Large intestine (tissue), 3 donors: ENCODE data around the gene CEP135. TPM values are rescaled to one million over a fixed set of nuclear protein-coding genes. Genes with fewer than 3 reads are reported as not detected.

Experiments
- DNase-seq, 2 donors: peaks; one replicate each; pipeline versions ENCODE4 v3.0.0 to v3.0.0-alpha.2; 2013
- H3K27ac ChIP-seq: one replicate; pipeline ENCODE4 v1.5.1; 2013; ENCODE audit warnings: low read length
- H3K27me3 ChIP-seq: 2 replicates; pipeline ENCODE4 v1.6.1; 2013; ENCODE audit warnings: low read length; ENCODE audit not compliant: control insufficient read depth, insufficient read depth
- H3K36me3 ChIP-seq: 2 replicates; pipeline ENCODE4 v1.6.1; 2013; ENCODE audit warnings: low read length; ENCODE audit not compliant: control insufficient read depth, insufficient read depth
- H3K4me1 ChIP-seq: one replicate; pipeline ENCODE4 v1.6.1; 2013; ENCODE audit warnings: low read length; ENCODE audit not compliant: control insufficient read depth, insufficient read depth
- H3K4me3 ChIP-seq: one replicate; pipeline ENCODE4 v1.5.1; 2013; ENCODE audit warnings: low read length
- H3K9me3 ChIP-seq: one replicate; pipeline ENCODE4 v1.6.1; 2013; ENCODE audit warnings: mild to moderate bottlenecking, low read depth, low read length, moderate library complexity; ENCODE audit not compliant: control insufficient read depth
- WGBS: methylation state at CpG from one replicate; pipeline ENCODE4 v1.1.5; 2013; ENCODE audit warnings: low lambda C conversion rate; ENCODE audit not compliant: insufficient coverage; 5-methylcytosine and 5-hydroxymethylcytosine counted together
- polyA plus RNA-seq: library from polyadenylated mRNA; unstranded; fragments of 120-200 nt; gene quantifications from one replicate; pipeline ENCODE4 v1.2.1, GENCODE V29; 2013

The CEP135 gene
- polyA plus RNA-seq, 1 donor: 10.7 TPM

DNA sequence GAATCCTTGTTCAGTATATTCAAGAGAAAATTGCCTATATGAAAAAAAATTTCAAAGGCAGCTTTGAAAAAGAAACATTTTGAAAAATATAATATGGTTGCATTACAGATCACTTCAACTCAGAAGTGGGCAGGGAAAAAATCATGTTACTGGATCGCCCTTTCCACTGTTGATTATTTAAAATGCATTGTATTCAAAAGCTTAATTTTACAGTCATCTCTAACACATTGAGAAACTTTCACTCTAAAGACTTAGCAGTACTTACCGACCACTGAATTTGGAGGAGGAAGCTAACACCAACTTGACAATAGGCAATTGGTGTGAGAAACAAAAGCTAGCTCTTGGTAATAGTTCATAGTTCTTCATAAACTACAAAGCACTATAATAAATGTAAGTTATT is 101.9 kb downstream of the CEP135 start:
- H3K27ac ChIP-seq: peak overlapping the region; percentile 82

DNA sequence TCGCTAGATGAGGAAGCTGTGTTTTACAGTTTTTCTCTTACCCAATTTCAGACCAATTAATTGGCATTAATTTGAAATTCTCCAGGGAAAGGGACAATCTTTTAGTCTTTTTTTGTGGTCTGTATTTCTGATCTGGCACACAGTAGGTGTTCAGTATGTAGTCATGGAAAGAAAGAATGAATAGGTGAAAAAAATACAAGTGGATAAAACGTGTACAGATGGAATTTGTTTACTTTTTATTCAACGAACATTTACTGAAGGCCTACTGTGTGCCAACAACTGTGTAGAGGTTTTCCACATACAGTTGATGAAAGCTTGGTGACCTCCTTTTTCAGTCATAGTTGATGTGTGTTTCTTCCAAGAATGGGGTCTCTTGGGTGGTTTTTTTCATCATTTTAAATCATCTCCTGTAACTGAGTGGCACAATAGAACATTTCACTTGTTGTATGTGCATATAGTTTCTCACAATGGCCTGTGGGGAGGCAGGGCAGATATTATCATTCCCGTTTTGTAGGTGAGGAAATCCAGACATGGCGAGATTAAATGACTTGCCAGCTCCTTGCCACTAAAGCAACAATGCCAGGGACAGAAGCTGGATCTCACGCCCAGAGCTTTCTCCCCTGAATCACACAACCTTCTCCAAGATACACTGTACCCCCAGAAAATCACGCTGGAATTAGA is 102.4 kb downstream of the CEP135 start:
- Histone ChIP-seq H3K36me3 (no peaks in the 10 kb centered on the region), H3K4me1 (peaks cover 10% of the 10 kb centered on the region), H3K27ac (no peak overlapping the region), H3K4me3 (no peak overlapping the region), H3K27me3 (no peaks in the 10 kb centered on the region), H3K9me3 (no peaks in the 10 kb centered on the region)
- WGBS: 100% methylated on average over 2 of the region's 7 CpGs
- no peak for DNase-seq

More for the DNA sequence above, 101.9 kb downstream of the CEP135 start:
- H3K4me3 ChIP-seq: peak overlapping the region; percentile 94
- peak in 1 of 2 donors; percentile 52 for DNase-seq
- H3K4me1 ChIP-seq: peaks cover 5% of the 10 kb centered on the region
- H3K27me3 ChIP-seq: no peaks in the 10 kb centered on the region
- no peaks in the 10 kb centered on the region for H3K36me3 ChIP-seq
- 17% methylated on average over 1 of the region's 2 CpGs for WGBS
- no peaks in the 10 kb centered on the region for H3K9me3 ChIP-seq

DNA sequence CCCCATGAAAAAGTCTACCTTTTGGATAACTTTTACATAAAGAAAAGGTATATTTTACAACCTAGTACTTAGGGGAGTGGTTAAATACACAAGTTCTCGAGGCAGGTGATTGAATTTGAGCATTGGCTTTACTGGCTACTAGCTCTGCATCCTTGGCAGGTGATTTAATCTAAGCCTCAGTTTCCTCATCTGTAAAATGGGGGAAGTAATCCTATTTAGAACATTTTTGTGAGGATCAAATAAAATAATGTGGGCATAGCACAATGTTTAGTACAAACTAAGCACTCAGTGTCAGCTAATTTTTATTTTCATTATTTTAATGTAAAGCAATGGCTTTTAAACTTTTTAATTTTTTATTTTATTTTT is 102.9 kb downstream of the CEP135 start:
- Histone ChIP-seq H3K36me3 (no peaks in the 10 kb centered on the region), H3K4me3 (no peak overlapping the region), H3K27ac (no peak overlapping the region), H3K9me3 (no peaks in the 10 kb centered on the region), H3K4me1 (peaks cover 14% of the 10 kb centered on the region), H3K27me3 (no peaks in the 10 kb centered on the region)
- no peak for DNase-seq
- 75% methylated on average over 1 of the region's 1 CpG for WGBS

DNA sequence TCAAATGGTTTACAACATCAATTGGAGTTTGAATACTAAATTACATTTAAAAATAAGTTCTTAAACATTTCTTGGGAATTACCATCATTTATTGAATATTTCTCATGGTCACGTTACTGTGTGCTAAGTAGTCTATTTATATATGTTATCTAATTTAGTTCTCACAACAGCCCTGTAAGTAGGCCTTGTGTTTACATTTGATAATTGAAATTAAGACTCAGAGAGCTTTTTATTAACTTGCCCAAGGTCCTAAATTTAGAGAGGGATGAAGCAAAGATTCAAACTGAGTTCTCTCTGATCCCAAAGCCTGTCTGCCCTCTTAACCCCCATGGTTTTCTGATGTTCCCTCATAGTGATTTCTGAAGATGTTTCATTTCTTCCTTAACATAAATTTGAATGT is 103.7 kb downstream of the CEP135 start:
- H3K27ac ChIP-seq: no peak overlapping the region
- no peak overlapping the region for H3K4me3 ChIP-seq
- no CpG with 5 or more reads among the region's 1 CpG for WGBS
- no peaks in the 10 kb centered on the region for H3K36me3 ChIP-seq
- DNase-seq: no peak
- peaks cover 14% of the 10 kb centered on the region for H3K4me1 ChIP-seq
- H3K27me3 ChIP-seq: no peaks in the 10 kb centered on the region
- H3K9me3 ChIP-seq: no peaks in the 10 kb centered on the region

DNA sequence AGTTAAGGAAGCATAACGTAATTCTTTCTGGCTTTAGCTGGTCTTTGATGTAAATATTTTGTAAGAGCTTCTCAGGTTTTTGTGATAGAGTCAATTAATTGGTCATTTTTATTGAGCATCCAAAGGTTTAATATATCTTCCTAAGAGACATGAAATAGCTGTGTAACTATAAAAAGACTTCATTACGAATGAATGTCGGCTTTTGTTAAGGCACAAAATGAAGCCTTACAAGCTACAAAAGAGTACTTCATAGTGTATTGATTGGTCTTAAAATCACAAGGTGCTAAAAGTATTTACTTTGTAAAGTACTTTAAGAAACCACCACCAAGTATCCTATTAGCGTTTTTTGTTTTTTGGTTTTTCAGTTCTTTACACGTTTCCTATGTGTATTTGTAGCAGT is 104.2 kb downstream of the CEP135 start:
- Histone ChIP-seq H3K9me3 (no peaks in the 10 kb centered on the region), H3K4me1 (peaks cover 14% of the 10 kb centered on the region), H3K4me3 (no peak overlapping the region), H3K36me3 (no peaks in the 10 kb centered on the region), H3K27ac (no peak overlapping the region), H3K27me3 (no peaks in the 10 kb centered on the region)
- 91% methylated on average over 4 of the region's 5 CpGs for WGBS
- DNase-seq: no peak

DNA sequence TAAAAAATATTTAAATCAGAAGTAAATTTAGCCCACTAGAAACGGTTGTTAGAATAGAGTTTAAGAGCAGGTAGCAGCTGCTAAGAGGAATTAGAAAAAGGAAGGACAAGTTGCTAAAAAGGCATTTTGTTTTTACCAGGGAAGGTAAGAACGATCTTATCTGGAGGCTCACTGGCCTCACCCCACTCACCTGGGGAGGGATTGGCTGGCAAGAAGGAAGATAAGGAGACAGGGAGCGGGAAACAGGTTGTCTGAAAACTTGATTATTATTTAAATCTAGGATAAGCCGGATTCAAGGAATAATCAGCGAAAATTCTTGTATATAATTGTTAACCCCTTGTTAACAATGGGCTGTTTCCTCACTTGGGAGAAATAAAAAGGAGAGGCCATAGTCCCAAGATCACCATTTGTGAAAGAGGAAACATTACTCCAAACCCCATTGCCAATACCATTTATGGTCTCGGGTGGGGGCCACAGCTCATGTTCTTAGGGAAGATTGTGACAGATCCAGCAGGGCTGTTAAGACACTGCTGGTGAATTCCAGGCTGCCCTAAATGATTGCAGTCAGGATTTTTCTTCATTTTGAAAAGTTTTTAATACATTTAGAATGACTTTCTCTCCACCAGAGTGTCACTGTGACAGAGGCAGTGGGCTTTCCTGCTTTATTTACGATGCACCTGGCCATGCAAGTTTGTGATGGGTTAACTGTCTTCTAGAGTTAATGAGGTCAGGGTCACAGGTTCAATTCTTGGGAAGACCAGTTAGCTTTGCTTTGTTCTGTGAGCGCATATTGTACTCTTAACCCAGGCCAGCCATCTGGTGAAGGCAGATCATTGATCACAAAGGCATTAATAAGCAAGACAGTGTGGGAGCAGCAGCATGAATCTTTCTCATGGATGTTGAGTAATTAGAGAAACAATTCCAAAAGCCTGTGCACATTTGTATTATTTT is 106.6 kb downstream of the CEP135 start:
- Histone ChIP-seq H3K4me1 (peaks cover 14% of the 10 kb centered on the region), H3K36me3 (no peaks in the 10 kb centered on the region), H3K4me3 (no peak overlapping the region), H3K27ac (peak overlapping the region; percentile 60), H3K27me3 (no peaks in the 10 kb centered on the region), H3K9me3 (no peaks in the 10 kb centered on the region)
- 20% methylated on average over 2 of the region's 8 CpGs for WGBS
- peak; percentile 56 to 84 for DNase-seq

DNA sequence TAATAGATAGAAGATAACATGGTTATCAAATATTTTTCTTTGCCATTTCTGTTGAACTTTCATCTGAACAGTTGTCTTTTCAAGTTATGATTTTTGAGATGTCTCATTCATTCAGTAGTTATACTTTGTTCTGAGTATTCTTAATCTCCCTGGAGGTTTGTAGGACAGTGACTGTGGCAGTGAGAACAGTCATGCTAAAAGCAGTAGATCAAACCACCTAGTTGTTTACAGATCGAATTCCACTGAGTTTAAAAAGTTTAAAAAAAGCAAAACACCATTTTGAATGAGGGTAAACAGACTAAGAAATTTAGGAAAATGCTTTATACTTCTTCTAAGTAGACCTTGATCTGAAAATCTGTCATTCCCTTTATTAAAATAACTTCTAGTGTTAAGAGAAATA is 107.2 kb downstream of the CEP135 start:
- no CpG with 5 or more reads among the region's 1 CpG for WGBS
- no peaks in the 10 kb centered on the region for H3K27me3 ChIP-seq
- DNase-seq: no peak
- no peaks in the 10 kb centered on the region for H3K9me3 ChIP-seq
- peaks cover 14% of the 10 kb centered on the region for H3K4me1 ChIP-seq
- H3K36me3 ChIP-seq: peaks cover 2% of the 10 kb centered on the region
- peak overlapping the region; percentile 60 for H3K27ac ChIP-seq
- no peak overlapping the region for H3K4me3 ChIP-seq

DNA sequence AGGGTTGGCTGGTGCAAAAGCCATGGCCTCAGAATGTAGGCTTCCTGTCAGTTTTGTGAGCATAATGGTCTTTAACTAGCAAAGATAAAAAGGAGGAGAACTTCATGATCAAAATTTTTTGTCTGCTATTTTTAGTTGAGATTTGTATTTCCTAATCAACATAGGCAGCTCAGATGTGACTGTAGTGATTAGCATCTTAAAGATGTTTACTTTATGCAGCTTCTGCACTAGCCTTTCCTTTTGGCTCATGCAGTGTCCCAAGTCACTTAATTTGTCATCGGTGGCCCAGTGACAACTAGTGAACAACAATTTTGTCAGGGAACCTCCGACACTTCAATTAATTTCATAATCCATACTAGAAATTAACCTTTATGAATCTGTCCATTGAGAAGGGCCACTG is 109.8 kb downstream of the CEP135 start:
- H3K4me1 ChIP-seq: peaks cover 14% of the 10 kb centered on the region
- H3K27ac ChIP-seq: no peak overlapping the region
- H3K9me3 ChIP-seq: no peaks in the 10 kb centered on the region
- no peaks in the 10 kb centered on the region for H3K27me3 ChIP-seq
- H3K4me3 ChIP-seq: no peak overlapping the region
- peaks cover 3% of the 10 kb centered on the region for H3K36me3 ChIP-seq
- no peak for DNase-seq
- WGBS: 100% methylated on average over 1 of the region's 2 CpGs

DNA sequence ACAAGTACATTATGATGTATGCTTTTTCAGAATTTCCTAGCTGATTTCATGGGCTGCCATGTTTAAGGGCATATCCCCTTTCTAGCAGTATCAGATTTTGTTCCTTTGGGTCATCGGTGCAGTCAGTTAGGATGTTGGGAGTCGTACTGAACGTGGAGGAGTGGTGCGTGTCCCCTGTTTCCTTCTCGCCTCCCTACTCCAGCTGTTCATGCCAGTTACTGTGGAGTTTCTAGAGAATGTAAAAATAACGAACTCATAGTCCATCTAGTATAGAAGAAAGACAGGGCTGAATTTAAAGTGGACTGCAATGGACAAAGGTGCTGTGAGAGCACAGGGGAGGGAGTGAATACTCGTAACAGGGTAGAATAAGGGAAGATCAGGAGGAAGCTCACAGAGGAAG is 111.3 kb downstream of the CEP135 start:
- Histone ChIP-seq H3K4me1 (peaks cover 14% of the 10 kb centered on the region), H3K4me3 (no peak overlapping the region), H3K9me3 (no peaks in the 10 kb centered on the region), H3K36me3 (peaks cover 3% of the 10 kb centered on the region), H3K27ac (no peak overlapping the region), H3K27me3 (no peaks in the 10 kb centered on the region)
- no peak for DNase-seq
- 90% methylated on average over 2 of the region's 7 CpGs for WGBS

DNA sequence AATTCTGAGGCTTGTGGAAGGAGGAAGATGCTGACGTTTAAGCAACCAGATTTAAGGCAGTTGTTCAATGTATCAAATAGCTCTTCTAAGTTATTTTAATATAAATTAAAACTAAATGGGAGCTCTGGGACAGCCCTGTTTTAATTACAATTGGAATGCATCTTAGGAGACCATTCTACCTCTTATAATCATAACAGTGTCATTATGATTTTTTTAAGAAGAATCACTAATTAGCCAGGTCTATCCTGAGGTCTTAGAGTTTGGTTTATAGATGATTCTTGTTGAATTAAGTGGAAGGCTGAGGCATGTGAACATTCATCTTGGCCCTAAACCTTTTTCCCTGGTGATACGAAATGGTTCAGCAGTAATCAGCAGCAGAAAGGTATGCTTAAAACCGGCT is 113.4 kb downstream of the CEP135 start:
- no peaks in the 10 kb centered on the region for H3K27me3 ChIP-seq
- peaks cover 3% of the 10 kb centered on the region for H3K36me3 ChIP-seq
- DNase-seq: no peak
- WGBS: 93% methylated on average over 2 of the region's 3 CpGs
- no peaks in the 10 kb centered on the region for H3K4me1 ChIP-seq
- H3K4me3 ChIP-seq: no peak overlapping the region
- H3K9me3 ChIP-seq: no peaks in the 10 kb centered on the region
- no peak overlapping the region for H3K27ac ChIP-seq
